H9 (cell line): ENCODE data around the gene NPS. TPM values are rescaled to one million over a fixed set of nuclear protein-coding genes. Genes with fewer than 3 reads are reported as not detected.

Source experiments
- DNase-seq: peaks from one replicate; pipeline ENCODE4 v3.0.0-alpha.2; 2017
- H2AFZ ChIP-seq: one replicate; pipeline ENCODE4 v1.6.1; 2013; ENCODE audit warnings: mild to moderate bottlenecking, low read length, control low read depth, moderate library complexity
- H2AK5ac ChIP-seq: 2 replicates; pipeline ENCODE4 v1.6.1; 2013; ENCODE audit warnings: low read length, control low read depth, mixed read lengths; ENCODE audit not compliant: insufficient read length
- H2BK120ac ChIP-seq: one replicate; pipeline ENCODE4 v1.6.1; 2013; ENCODE audit warnings: low read depth, mild to moderate bottlenecking, low read length, control low read depth, inconsistent platforms; ENCODE audit not compliant: poor library complexity, severe bottlenecking
- H2BK12ac ChIP-seq: 2 replicates; pipeline ENCODE4 v1.6.1; 2013; ENCODE audit warnings: low read length, control low read depth, mixed read lengths, low read depth; ENCODE audit not compliant: insufficient read length
- H2BK15ac ChIP-seq: 2 replicates; pipeline ENCODE4 v1.6.1; 2013; ENCODE audit warnings: low read depth, low read length, control low read depth
- H2BK20ac ChIP-seq: one replicate; pipeline ENCODE4 v1.6.1; 2013; ENCODE audit warnings: low read depth, mild to moderate bottlenecking, low read length, control low read depth, inconsistent platforms; ENCODE audit not compliant: poor library complexity, severe bottlenecking
- H2BK5ac ChIP-seq: 2 replicates; pipeline ENCODE4 v1.6.1; 2013; ENCODE audit warnings: low read length, control low read depth, mixed read lengths; ENCODE audit not compliant: insufficient read length
- H3K14ac ChIP-seq: 2 replicates; pipeline ENCODE4 v1.6.1; 2013; ENCODE audit warnings: low read length, control low read depth; ENCODE audit not compliant: insufficient read depth
- H3K18ac ChIP-seq: 2 replicates; pipeline ENCODE4 v1.6.1; 2013; ENCODE audit warnings: low read depth, mild to moderate bottlenecking, mixed read lengths, low read length, control low read depth; ENCODE audit not compliant: insufficient read length
- H3K23ac ChIP-seq: 2 replicates; pipeline ENCODE4 v1.6.1; 2013; ENCODE audit warnings: low read length, control low read depth, mixed read lengths, low read depth; ENCODE audit not compliant: insufficient read length
- H3K23me2 ChIP-seq: 2 replicates; pipeline ENCODE4 v1.6.1; 2013; ENCODE audit warnings: low read depth, mild to moderate bottlenecking, mixed read lengths, low read length, control low read depth; ENCODE audit not compliant: insufficient read length, poor library complexity, severe bottlenecking
- H3K27ac ChIP-seq: 2 replicates; pipeline ENCODE4 v1.5.1; 2013; ENCODE audit warnings: low read length, control low read depth, mixed read lengths, low read depth; ENCODE audit not compliant: insufficient read length
- H3K27me3 ChIP-seq: 2 replicates; pipeline ENCODE4 v1.6.1; 2013; ENCODE audit warnings: low read length, control low read depth, inconsistent platforms; ENCODE audit not compliant: insufficient read depth
- H3K4ac ChIP-seq: 2 replicates; pipeline ENCODE4 v1.6.1; 2013; ENCODE audit warnings: low read depth, mild to moderate bottlenecking, control low read depth, inconsistent platforms, low read length, moderate library complexity
- H3K4me1 ChIP-seq: 2 replicates; pipeline ENCODE4 v1.6.1; 2013; ENCODE audit warnings: low read length, control low read depth, inconsistent platforms; ENCODE audit not compliant: insufficient read depth
- H3K4me2 ChIP-seq: 2 replicates; pipeline ENCODE4 v1.6.1; 2013; ENCODE audit warnings: low read length, control low read depth, mixed read lengths; ENCODE audit not compliant: insufficient read length, insufficient read depth
- H3K56ac ChIP-seq: 2 replicates; pipeline ENCODE4 v1.6.1; 2013; ENCODE audit warnings: low read depth, mild to moderate bottlenecking, mixed read lengths, low read length, control low read depth; ENCODE audit not compliant: insufficient read length
- H3K79me1 ChIP-seq: 2 replicates; pipeline ENCODE4 v1.6.1; 2013; ENCODE audit warnings: low read depth, mild to moderate bottlenecking, moderate library complexity, low read length, control low read depth, inconsistent platforms; ENCODE audit not compliant: insufficient read depth, poor library complexity, severe bottlenecking
- H3K79me2 ChIP-seq: 2 replicates; pipeline ENCODE4 v1.6.1; 2013; ENCODE audit warnings: low read length, control low read depth, inconsistent platforms; ENCODE audit not compliant: insufficient read depth
- H3K9ac ChIP-seq: 2 replicates; pipeline ENCODE4 v1.6.1; 2013; ENCODE audit warnings: low read length, control low read depth, mixed read lengths; ENCODE audit not compliant: insufficient read length; ENCODE audit errors: extremely low read depth
- H3K9me3 ChIP-seq: one replicate; pipeline ENCODE4 v1.6.1; 2013; ENCODE audit warnings: low read depth, low read length, inconsistent platforms; ENCODE audit not compliant: control insufficient read depth
- H3T11ph ChIP-seq: one replicate; pipeline ENCODE4 v1.6.1; 2013; ENCODE audit warnings: mild to moderate bottlenecking, low read length, control low read depth, inconsistent platforms
- H4K20me1 ChIP-seq: one replicate; pipeline ENCODE4 v1.6.1; 2013; ENCODE audit not compliant: control insufficient read depth, insufficient read length, insufficient read depth
- H4K5ac ChIP-seq: 2 replicates; pipeline ENCODE4 v1.6.1; 2013; ENCODE audit warnings: low read depth, mild to moderate bottlenecking, mixed read lengths, low read length, control low read depth; ENCODE audit not compliant: insufficient read length
- H4K8ac ChIP-seq: replicated peaks from 2 replicates; pipeline ENCODE4 v1.6.1; 2013; ENCODE audit warnings: low read length, control low read depth, mixed read lengths, low read depth; ENCODE audit not compliant: insufficient read length
- H4K91ac ChIP-seq: 2 replicates; pipeline ENCODE4 v1.6.1; 2013; ENCODE audit warnings: low read depth, mild to moderate bottlenecking, moderate library complexity, mixed read lengths, low read length, control low read depth; ENCODE audit not compliant: insufficient read length
- H3K27ac Mint-ChIP-seq, 3 experiments: 2 replicates in 2 of 3; 3 replicates in 1 of 3; pipeline ENCODE4 v1.8.0; 2020 to 2021; ENCODE audit warnings: mixed read lengths in 3 of 3, mild to moderate bottlenecking in 1 of 3, moderate library complexity in 1 of 3
- H3K27me3 Mint-ChIP-seq: 2 replicates; pipeline ENCODE4 v1.8.0; 2021; ENCODE audit warnings: low read depth, mild to moderate bottlenecking, moderate library complexity, mixed read lengths
- H3K36me3 Mint-ChIP-seq, 3 experiments: 2 replicates in 2 of 3; 3 replicates in 1 of 3; pipeline ENCODE4 v1.8.0; 2020 to 2021; ENCODE audit warnings: low read depth in 3 of 3, mixed read lengths in 3 of 3; ENCODE audit not compliant: insufficient read depth in 1 of 3
- H3K4me1 Mint-ChIP-seq, 2 experiments: 2 replicates each; pipeline ENCODE4 v1.8.0; 2020; ENCODE audit warnings: mixed read lengths in 2 of 2
- H3K4me3 Mint-ChIP-seq, 2 experiments: 2 replicates in 1 of 2; 3 replicates in 1 of 2; pipeline ENCODE4 v1.8.0; 2020 to 2021; ENCODE audit warnings: mild to moderate bottlenecking in 2 of 2, mixed read lengths in 2 of 2, moderate library complexity in 1 of 2
- H3K9me3 Mint-ChIP-seq, 2 experiments: 2 replicates in 1 of 2; 3 replicates in 1 of 2; pipeline ENCODE4 v1.8.0; 2020; ENCODE audit warnings: mild to moderate bottlenecking in 2 of 2, mixed read lengths in 2 of 2, moderate library complexity in 1 of 2
- WGBS: extraction: QIAGEN DNeasy Blood & Tissue Kit; methylation state at CpG from one replicate; pipeline ENCODE4 v1.1.7; 2013; ENCODE audit warnings: missing lambda C conversion rate, low lambda C conversion rate, mixed read lengths; ENCODE audit not compliant: insufficient read length; ENCODE audit errors: extremely low coverage; 5-methylcytosine and 5-hydroxymethylcytosine counted together
- total RNA-seq: library from RNA; stranded (reverse); gene quantifications from 2 replicates; pipeline ENCODE4 v1.2.1, GENCODE V29; 2021
- TF ChIP-seq, protein P1 (sequence below): fragments of 200-600 bp; sonication (generic); conservative IDR thresholded peaks from 3 replicates; pipeline ENCODE4 v1.8.0; 2021; ENCODE audit warnings: antibody characterized with exemption, mild to moderate bottlenecking

NPS gene
- total RNA-seq, 1 experiment from 2014 or later, result not detected

- H3K36me3 Mint-ChIP-seq, result no peaks in the 10 kb centered on the region
- Histone ChIP-seq H3K23me2 (no peaks in the 10 kb centered on the region), H3K27ac (no peak overlapping the region), H4K5ac (no peak overlapping the region), H2BK5ac (no peak overlapping the region), H2BK15ac (no peak overlapping the region), H4K8ac (no peak overlapping the region), H4K20me1 (no peaks in the 10 kb centered on the region), H3K4me2 (no peak overlapping the region), H3K27me3 (no peaks in the 10 kb centered on the region), H3K79me1 (no peaks in the 10 kb centered on the region), H3K56ac (no peak overlapping the region), H3K4ac (no peak overlapping the region), H3K18ac (no peak overlapping the region), H4K91ac (no peak overlapping the region), H3K23ac (no peak overlapping the region), H3K79me2 (no peaks in the 10 kb centered on the region), H3K9ac (no peak overlapping the region), H2AK5ac (no peak overlapping the region), H2BK12ac (no peak overlapping the region), H2AFZ (no peak overlapping the region), H3K9me3 (no peaks in the 10 kb centered on the region), H3K14ac (no peak overlapping the region), H3T11ph (no peak overlapping the region), H3K4me1 (0 out of 2 replicates have a peak, but pooled peaks cover 2% of the 10 kb centered on the region), H2BK20ac (no peak overlapping the region), H2BK120ac (no peak overlapping the region)
- peaks cover 3 to 4% of the 10 kb centered on the region in 2 experiments for H3K4me1 Mint-ChIP-seq
- TF ChIP-seq, protein P1, sequence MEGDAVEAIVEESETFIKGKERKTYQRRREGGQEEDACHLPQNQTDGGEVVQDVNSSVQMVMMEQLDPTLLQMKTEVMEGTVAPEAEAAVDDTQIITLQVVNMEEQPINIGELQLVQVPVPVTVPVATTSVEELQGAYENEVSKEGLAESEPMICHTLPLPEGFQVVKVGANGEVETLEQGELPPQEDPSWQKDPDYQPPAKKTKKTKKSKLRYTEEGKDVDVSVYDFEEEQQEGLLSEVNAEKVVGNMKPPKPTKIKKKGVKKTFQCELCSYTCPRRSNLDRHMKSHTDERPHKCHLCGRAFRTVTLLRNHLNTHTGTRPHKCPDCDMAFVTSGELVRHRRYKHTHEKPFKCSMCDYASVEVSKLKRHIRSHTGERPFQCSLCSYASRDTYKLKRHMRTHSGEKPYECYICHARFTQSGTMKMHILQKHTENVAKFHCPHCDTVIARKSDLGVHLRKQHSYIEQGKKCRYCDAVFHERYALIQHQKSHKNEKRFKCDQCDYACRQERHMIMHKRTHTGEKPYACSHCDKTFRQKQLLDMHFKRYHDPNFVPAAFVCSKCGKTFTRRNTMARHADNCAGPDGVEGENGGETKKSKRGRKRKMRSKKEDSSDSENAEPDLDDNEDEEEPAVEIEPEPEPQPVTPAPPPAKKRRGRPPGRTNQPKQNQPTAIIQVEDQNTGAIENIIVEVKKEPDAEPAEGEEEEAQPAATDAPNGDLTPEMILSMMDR, result no peak
- DNase-seq, result no peak
- no peak overlapping the region for H3K4me3 Mint-ChIP-seq
- H3K9me3 Mint-ChIP-seq, result no peaks in the 10 kb centered on the region
- H3K27ac Mint-ChIP-seq, result no peak overlapping the region
- WGBS, result no CpG with 5 or more reads among the region's 4 CpGs
- H3K27me3 Mint-ChIP-seq, result peaks cover 6% of the 10 kb centered on the region
Measured at GRCh38 chr10:127552446-127552845, 3.3 kb downstream of the NPS start.
